Measurements from ENCODE around the gene AUTS2. TPM values are rescaled to one million over a fixed set of nuclear protein-coding genes. Genes with fewer than 3 reads are reported as not detected.

AUTS2 gene
- total and polyA plus RNA-seq, 2 of the 8 experiments (the other 6 are each of a cell fraction or from before 2014, with no cell fraction given) = 25.9 to 101 TPM

DNA sequence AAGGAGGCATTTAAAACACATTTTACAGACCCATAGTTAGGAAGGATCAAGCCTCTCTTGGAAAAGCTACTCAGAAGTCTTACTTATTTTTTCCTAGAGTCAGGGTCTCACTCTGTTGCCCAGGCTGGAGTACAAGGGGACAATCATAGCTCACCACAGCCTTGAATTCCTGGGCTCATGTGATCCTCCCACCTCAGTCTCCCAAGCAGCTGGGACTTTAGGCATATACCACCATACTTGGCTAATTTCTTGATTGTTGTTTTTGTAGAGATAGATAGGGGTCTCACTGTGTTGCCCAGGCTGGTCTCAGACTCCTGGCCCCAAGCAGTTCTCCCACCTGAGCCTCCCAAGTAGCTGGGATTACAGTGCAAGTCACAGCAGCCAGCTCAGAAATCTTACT lies 1179.0 kb downstream of the AUTS2 start:
- H3K4me2 ChIP-seq (ENCODE audit: insufficient read depth in 1 of 2, low read depth in 2 of 2, low read length in 2 of 2) = no peak overlapping the region
- no peak overlapping the region for H4K91ac ChIP-seq (replicated peaks; ENCODE audit: insufficient read length, low read length)
- FAIRE-seq (no peak), DNase-seq (ENCODE audit: low read depth in 1 of 2, low spot score in 2 of 2) (no peak)
- H3K27ac ChIP-seq (ENCODE audit: low read depth, low read length) = no peak overlapping the region
- H2AK5ac ChIP-seq (ENCODE audit: low read depth, low read length) = no peak overlapping the region
- no peaks in the 10 kb centered on the region for H3K27me3 ChIP-seq (replicated peaks in 1 of 4; ENCODE audit: control insufficient read depth in 3 of 4, extremely low read depth in 1 of 4, insufficient read depth in 3 of 4, low read length in 3 of 4)
- H3K56ac ChIP-seq (replicated peaks; ENCODE audit: insufficient read length, low read depth, low read length) = no peak overlapping the region
- no peak overlapping the region for H4K8ac ChIP-seq (ENCODE audit: extremely low read depth, insufficient read depth, low read length)
- peaks cover 2% of the 10 kb centered on the region; the same call in 1 of the 2 replicates for H3K79me1 ChIP-seq (ENCODE audit: low read depth, low read length)
- no peaks in the 10 kb centered on the region for H3K23me2 ChIP-seq (ENCODE audit: low read depth, low read length)
- no peak overlapping the region for H2BK120ac ChIP-seq (replicated peaks; ENCODE audit: low read depth, low read length)
- H3K4me3 ChIP-seq (ENCODE audit: extremely low read depth in 1 of 4, insufficient read depth in 2 of 4, low read depth in 3 of 4, low read length in 4 of 4) = no peak overlapping the region
- no peak overlapping the region for H3K4ac ChIP-seq (replicated peaks; ENCODE audit: insufficient read length, low read depth, low read length)
- H3K79me2 ChIP-seq (ENCODE audit: control insufficient read depth in 1 of 2, insufficient read depth in 2 of 2, low read length in 2 of 2) = peaks cover 0 to 11% of the 10 kb centered on the region in 2 experiments; a peak in 2 of 4 replicates
- ChIA-PET POLR2A (ENCODE audit: partially characterized antibody) (interaction anchor here (0.8 kb wide), 1 partner anchor 63 kb away, joined by 3 read pairs; no protein-coding TSS in a partner anchor), CTCF (ENCODE audit: partially characterized antibody) (interaction anchor here (1.2 to 5.2 kb wide), 8 partner anchors 9 to 192 kb away, joined by 4 to 46 read pairs (median 4); no protein-coding TSS in a partner anchor)
- no peak overlapping the region for H4K5ac ChIP-seq (ENCODE audit: insufficient read length, low read depth, low read length)
- H3K18ac ChIP-seq (ENCODE audit: extremely low read depth, low read length) = no peak overlapping the region
- no peak overlapping the region for H2BK5ac ChIP-seq (ENCODE audit: low read depth, low read length)
- H3K23ac ChIP-seq (ENCODE audit: insufficient read length) = no peak overlapping the region
- H3K36me3 ChIP-seq (ENCODE audit: control insufficient read depth in 2 of 4, insufficient read depth in 4 of 4, low read length in 3 of 4) = peaks cover 51 to 93% (median 72%) of the 10 kb centered on the region in 4 experiments
- H2AFZ ChIP-seq (ENCODE audit: low read length) = no peak overlapping the region
- no peak overlapping the region for H3K9ac ChIP-seq (replicated peaks in 1 of 4; ENCODE audit: extremely low read depth in 1 of 4, low read depth in 3 of 4, low read length in 3 of 4)
- H3K14ac ChIP-seq (ENCODE audit: insufficient read length) = no peak overlapping the region
- H2BK12ac ChIP-seq (ENCODE audit: low read depth, low read length) = no peak overlapping the region
- H4K20me1 ChIP-seq (replicated peaks in 1 of 2; ENCODE audit: control insufficient read depth in 1 of 2, insufficient read depth in 2 of 2, low read length in 2 of 2) = peaks cover 5 to 7% of the 10 kb centered on the region in 2 experiments
- H3K4me1 ChIP-seq (replicated peaks in 1 of 4; ENCODE audit: control insufficient read depth in 3 of 4, insufficient read depth in 4 of 4, low read length in 3 of 4) = peaks cover 0 to 8% (median 5%) of the 10 kb centered on the region in 4 experiments; a peak in 6 of 7 replicates
- H3K9me3 ChIP-seq (ENCODE audit: insufficient read depth in 2 of 2, low read depth in 1 of 2, low read length in 1 of 2) = no peaks in the 10 kb centered on the region
- no peak overlapping the region for H2BK15ac ChIP-seq (ENCODE audit: low read length)
- H2BK20ac ChIP-seq (ENCODE audit: low read length) = no peak overlapping the region
- TF ChIP-seq GABPA (IDR thresholded peaks at IDR 0.05; ENCODE audit: borderline replicate concordance, insufficient read depth, low read length) (no peak), NRF1 (IDR thresholded peaks at IDR 0.05; ENCODE audit: low read depth, low read length) (no peak), TCF12 (IDR thresholded peaks at IDR 0.05; ENCODE audit: low read depth, low read length) (no peak), RXRA (IDR thresholded peaks at IDR 0.05; ENCODE audit: insufficient read depth, low read depth, low read length) (no peak), CREB1 (IDR thresholded peaks at IDR 0.05) (no peak), TAF1 (IDR thresholded peaks at IDR 0.05; ENCODE audit: low read depth, low read length) (no peak), RNF2 (IDR thresholded peaks at IDR 0.05; ENCODE audit: borderline replicate concordance, low read depth, low read length, missing control alignments, poor library complexity, severe bottlenecking) (no peak), GTF2F1 (IDR thresholded peaks at IDR 0.05; ENCODE audit: borderline replicate concordance, low read depth, low read length) (no peak), JUND (IDR thresholded peaks at IDR 0.05; ENCODE audit: low read length) (no peak)
- TF ChIP-seq, protein P1, sequence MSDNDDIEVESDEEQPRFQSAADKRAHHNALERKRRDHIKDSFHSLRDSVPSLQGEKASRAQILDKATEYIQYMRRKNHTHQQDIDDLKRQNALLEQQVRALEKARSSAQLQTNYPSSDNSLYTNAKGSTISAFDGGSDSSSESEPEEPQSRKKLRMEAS (IDR thresholded peaks at IDR 0.05) = no peak
- TF ChIP-seq, protein P2, sequence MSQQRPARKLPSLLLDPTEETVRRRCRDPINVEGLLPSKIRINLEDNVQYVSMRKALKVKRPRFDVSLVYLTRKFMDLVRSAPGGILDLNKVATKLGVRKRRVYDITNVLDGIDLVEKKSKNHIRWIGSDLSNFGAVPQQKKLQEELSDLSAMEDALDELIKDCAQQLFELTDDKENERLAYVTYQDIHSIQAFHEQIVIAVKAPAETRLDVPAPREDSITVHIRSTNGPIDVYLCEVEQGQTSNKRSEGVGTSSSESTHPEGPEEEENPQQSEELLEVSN (IDR thresholded peaks at IDR 0.05) = no peak
- TF ChIP-seq, protein P3, sequence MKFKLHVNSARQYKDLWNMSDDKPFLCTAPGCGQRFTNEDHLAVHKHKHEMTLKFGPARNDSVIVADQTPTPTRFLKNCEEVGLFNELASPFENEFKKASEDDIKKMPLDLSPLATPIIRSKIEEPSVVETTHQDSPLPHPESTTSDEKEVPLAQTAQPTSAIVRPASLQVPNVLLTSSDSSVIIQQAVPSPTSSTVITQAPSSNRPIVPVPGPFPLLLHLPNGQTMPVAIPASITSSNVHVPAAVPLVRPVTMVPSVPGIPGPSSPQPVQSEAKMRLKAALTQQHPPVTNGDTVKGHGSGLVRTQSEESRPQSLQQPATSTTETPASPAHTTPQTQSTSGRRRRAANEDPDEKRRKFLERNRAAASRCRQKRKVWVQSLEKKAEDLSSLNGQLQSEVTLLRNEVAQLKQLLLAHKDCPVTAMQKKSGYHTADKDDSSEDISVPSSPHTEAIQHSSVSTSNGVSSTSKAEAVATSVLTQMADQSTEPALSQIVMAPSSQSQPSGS (IDR thresholded peaks at IDR 0.05; ENCODE audit: low read length) = no peak
